ENCODE results near the gene ZBTB37.
"Not testable (repeated sequence)": the region's sequence is repeated elsewhere in the genome, so short reads cannot be mapped to it uniquely, and the experiment has no call there.

The ZBTB37 gene, protein sequence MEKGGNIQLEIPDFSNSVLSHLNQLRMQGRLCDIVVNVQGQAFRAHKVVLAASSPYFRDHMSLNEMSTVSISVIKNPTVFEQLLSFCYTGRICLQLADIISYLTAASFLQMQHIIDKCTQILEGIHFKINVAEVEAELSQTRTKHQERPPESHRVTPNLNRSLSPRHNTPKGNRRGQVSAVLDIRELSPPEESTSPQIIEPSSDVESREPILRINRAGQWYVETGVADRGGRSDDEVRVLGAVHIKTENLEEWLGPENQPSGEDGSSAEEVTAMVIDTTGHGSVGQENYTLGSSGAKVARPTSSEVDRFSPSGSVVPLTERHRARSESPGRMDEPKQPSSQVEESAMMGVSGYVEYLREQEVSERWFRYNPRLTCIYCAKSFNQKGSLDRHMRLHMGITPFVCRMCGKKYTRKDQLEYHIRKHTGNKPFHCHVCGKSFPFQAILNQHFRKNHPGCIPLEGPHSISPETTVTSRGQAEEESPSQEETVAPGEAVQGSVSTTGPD

DNA sequence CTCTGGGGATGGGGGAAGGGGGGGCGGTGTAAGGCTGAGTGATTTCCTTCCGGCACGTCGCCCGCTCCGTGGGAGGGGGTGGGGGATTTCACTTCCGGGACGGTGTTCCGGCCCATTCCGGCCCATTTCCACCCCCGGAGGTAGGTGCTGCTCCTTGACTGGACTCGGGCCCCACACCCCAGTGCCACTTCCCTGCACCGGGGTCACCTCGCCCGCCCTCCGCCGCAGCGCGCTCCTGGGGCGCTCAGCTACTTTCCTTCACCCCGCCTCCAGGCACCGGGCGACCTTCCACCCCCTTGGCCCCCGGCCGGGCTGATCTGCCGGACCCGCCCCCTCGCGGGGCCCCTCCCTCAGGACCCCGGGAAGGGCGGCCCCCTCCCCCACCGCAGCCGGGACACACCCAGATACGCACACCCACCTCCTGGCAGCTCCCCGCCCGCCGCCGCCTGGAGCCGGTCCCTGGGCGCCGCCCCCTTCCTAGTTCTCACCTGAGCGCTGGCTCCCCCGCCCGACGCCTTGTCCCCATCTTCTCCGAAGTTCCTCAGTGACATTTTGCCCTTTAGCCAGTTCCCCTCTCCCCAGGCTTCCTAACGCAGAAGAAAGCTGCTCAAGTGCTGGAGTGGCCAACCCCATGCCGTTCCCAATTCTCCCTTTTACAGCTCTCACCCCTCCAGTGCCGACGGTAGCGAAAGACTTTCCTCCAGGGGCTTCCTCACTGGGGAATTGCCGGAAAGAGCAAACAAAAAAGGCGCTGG, at the start of gene ZBTB37:
Gene ZBTB37 (plus strand): TSS at position 115 of the 755 bp plus-strand sequence. CDS start 1,846 bp downstream, outside the sequence.
- DNase-seq, result peak; percentile 93

DNA sequence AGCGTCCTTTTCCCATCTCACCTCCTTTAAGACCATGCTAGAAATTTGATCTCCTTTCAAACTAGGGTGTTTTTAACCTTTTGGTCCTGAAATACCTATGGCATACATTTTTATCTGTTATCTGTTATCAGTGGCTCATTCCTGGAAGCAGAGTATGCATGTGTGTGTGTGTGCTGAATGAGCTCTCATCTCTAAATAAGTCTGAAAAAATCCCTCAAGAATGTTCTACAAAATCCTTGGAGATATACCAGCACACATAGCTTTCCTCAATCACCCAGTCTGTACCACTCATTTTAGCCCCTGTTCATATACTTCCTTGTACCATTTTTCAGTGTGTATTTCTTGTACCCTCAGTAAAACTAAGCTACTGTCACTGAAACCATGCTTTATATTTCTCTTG, 49.7 kb upstream of the ZBTB37 start:
- DNase-seq, result no peak

DNA sequence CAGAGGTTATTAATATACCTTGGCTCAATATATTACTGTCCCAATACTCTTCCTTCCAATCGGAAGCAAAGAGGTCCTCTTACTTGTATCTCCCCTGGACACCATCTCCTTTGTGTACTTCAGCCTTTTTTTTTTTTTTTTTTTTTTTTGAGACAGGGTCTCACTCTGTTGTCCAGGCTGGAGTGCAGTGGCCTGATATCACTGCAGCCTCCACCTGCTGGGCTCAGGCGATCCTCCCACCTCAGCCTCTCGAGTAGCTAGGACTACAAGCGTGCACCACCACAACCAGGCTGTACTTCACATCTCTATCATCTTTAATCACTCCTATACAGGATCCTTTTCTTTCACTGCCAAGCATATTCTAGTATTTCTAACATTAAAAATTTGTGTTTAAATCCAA, 46.5 kb upstream of the ZBTB37 start:
- DNase-seq, result no peak

DNA sequence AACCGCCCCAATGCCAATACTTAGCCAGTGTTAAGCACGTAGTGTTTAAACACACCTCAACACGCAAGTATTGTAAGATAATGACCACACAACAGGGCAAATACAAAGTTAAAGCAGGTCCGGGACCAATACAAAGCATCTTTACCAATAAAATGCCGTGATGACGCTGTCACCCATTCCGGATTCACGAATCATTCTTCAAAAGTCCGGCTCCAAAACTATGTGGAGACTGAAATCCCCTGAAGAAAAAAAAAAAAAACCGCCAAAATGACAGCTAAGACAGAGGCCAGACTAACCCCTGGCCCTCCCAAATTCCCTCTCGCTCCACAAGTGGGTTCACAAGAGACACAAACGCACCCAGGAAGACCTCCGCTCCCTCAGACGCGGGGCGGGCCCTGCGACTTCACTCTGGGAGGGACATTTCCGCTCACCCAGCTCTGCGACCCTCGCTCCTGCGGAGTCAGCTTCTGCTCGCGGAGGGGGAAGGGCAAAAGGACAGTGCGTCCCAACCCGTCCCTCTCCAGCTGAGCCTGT, 44.3 kb upstream of the ZBTB37 start:
- DNase-seq, result no peak

DNA sequence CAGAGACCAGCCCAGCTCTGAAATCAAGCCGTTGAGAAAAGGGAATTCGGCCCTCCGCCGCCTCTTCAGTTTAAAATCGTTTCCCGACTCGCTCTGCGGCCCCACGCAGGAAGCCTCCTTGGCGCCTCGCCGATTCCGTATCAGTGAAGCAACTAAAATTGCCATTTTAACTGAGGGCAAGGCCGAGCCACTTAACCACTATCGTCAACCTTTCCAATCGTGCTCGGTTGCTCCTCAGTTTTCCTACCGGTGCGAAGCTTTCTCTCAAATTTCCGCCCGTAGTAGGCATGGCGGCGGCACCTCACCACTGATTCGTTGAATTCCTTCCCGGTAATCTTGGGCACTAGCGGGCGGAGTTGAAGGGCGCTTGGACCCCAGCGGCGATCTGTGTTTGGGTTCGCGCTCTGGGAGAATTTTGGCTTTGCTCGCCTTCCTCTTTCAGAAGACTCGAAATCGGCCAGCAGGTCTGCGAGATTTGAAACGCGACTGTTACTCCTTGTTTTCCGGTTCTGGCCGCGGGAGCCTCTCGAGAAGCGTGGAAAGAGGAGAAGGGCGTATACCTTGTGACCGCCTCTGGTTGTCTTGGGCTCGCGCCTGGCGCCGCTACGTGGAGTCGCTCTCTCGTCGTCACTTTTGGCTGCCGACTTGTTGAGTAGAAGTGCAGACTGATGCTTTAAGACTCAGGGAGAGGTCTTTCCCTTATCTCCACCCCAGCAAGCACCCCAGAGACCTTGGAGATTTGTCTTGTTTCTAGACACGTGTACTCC, 43.7 kb upstream of the ZBTB37 start, which contains the start of the genes CENPL and DARS2:
Gene CENPL (minus strand): TSS at position 569 of the 767 bp plus-strand sequence. CDS start 13,584 bp downstream, outside the sequence.
Gene DARS2 (plus strand): TSS at position 359 of the 767 bp plus-strand sequence. CDS start 557 bp downstream, outside the sequence.
- peak; percentile 99 for DNase-seq

- DNase-seq, result no peak
These were observed 40.6 kb upstream of the ZBTB37 start for GRCh38 chr1:173827611-173828010.

DNA sequence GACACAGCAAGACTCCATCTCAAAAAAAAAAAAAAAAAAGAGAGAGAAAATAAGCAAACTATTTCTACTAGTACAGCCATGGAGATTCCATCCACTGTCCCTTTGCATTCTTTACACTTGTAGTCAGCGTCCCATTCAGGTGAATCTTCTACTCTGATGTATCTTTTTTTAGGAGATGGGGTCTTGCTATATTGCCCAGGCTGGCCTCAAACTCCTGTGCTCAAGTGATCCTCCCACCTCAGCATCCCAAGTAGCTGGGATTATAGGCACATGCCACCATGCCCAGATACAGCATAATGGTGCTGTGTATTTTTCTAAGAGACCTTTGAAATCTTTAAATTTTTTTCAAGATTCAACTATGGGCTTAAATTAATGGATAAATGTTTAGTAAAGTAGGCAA, 35.4 kb upstream of the ZBTB37 start:
- no peak for DNase-seq

GRCh38 chr1:173852105-173852504, 16.1 kb upstream of the ZBTB37 start:
- no peak for DNase-seq

GRCh38 chr1:173853074-173853473, 15.1 kb upstream of the ZBTB37 start:
- DNase-seq, result no peak

DNA sequence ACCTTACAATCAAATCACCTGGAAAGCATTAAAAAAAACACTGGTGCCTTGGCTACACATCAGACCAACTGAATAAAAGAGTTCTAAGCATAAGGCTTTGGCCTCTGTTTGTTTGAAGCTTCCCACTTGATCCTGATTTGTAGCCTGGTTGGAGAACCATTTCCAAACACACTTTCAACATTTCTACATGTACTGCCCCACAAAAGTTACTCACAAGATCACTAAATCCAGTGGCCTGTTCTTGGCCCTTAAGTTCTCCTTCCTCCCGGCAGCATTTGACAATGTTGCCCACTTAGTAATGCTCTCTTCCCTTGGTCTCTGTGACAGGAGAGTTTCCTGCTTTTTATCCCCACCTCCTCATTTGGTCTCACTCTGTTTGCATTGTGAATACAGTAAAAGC, 12.2 kb upstream of the ZBTB37 start:
- no peak for DNase-seq

GRCh38 chr1:173856903-173857302, 11.3 kb upstream of the ZBTB37 start:
- DNase-seq, result no peak

DNA sequence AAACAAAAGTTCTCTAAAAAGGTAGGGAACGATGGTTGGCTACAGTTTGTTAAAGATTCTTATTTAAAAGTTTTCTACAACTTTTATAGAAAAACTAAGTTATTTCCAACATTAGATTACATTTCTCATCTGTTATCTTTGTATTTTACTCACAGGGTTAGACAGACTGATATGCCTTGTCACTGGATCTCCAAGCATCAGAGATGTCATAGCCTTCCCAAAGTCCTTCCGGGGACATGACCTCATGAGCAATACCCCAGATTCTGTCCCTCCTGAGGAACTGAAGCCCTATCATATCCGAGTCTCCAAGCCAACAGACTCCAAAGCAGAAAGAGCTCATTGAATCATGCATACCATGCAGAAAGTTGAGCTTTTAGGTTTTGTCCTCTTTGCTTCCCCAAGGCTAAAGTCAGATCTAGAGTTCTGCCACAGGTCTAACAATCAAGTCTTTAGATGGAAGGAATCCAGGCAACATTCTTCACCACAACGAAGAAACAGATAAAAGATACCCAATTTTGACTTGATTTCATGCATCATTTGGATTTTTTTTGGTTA, 10.7 kb upstream of the ZBTB37 start:
- no peak for DNase-seq

- not testable (repeated sequence) for DNase-seq
These were observed 8.6 kb upstream of the ZBTB37 start for GRCh38 chr1:173859547-173859946.

GRCh38 chr1:173860065-173860464, 8.1 kb upstream of the ZBTB37 start:
- peak; percentile 7 for DNase-seq

GRCh38 chr1:173861731-173862145, 6.4 kb upstream of the ZBTB37 start:
- DNase-seq, result peak; percentile 59

- DNase-seq, result peak; percentile 55
These were observed 5.9 kb upstream of the ZBTB37 start for GRCh38 chr1:173862146-173862768.

DNA sequence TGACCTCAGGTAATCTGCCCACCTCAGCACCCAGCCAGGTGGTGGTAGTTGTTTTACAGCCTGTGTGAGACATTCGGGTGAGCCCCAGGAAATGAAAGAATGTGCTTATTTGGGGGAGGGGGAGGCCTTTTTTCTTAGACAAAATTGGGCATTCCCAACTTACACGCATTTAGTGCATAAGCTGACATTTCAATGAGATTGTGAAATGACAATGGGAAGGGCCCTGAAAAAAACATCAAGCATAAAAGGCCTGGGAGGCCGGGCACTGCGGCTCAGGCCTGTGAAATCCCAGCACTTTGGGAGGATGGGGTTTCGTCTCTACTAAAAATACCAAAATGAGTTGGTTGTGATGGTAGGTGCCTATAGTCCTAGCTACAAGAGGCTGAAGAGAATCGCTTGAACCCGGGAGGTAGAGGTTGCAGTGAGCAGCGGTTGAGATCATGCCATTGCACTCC, 5.4 kb upstream of the ZBTB37 start:
- DNase-seq, result peak; percentile 40

- peak; percentile 23 for DNase-seq
These were observed 4.7 kb upstream of the ZBTB37 start for GRCh38 chr1:173863224-173864161.

GRCh38 chr1:173864179-173864867, 3.9 kb upstream of the ZBTB37 start:
- DNase-seq, result peak; percentile 11
